ENCODE results near the gene TLE4. TPM values are rescaled to one million over a fixed set of nuclear protein-coding genes. Genes with fewer than 3 reads are reported as not detected.

The TLE4 gene
- total and polyA plus RNA-seq, 2 of the 13 experiments (the other 11 are each of a cell fraction or from before 2014, with no cell fraction given) = 2.0 to 2.3 TPM

- H2AFZ ChIP-seq (ENCODE audit: low read length) = no peak overlapping the region
- no peak overlapping the region for H3K27ac ChIP-seq (ENCODE audit: extremely low read length, insufficient read depth, low read length)
- ChIA-PET POLR2A (no interaction called here), CTCF (ENCODE audit: low intra/inter-chr PET ratio, low total read pairs) (no interaction called here)
- no peaks in the 10 kb centered on the region; the same call in 1 of the 2 replicates for H3K9me3 ChIP-seq (ENCODE audit: low read length)
- FAIRE-seq (no peak), ATAC-seq (no peak), DNase-seq (ENCODE audit: low spot score) (no peak)
- H3K4me1 ChIP-seq (ENCODE audit: insufficient read depth, low read length) = no peaks in the 10 kb centered on the region
- TF ChIP-seq HIVEP1 (CRISPR knock-in tag; IDR thresholded peaks at IDR 0.05) (no peak), MLLT10 (CRISPR knock-in tag; IDR thresholded peaks at IDR 0.05) (no peak)
- TF ChIP-seq, protein P1, sequence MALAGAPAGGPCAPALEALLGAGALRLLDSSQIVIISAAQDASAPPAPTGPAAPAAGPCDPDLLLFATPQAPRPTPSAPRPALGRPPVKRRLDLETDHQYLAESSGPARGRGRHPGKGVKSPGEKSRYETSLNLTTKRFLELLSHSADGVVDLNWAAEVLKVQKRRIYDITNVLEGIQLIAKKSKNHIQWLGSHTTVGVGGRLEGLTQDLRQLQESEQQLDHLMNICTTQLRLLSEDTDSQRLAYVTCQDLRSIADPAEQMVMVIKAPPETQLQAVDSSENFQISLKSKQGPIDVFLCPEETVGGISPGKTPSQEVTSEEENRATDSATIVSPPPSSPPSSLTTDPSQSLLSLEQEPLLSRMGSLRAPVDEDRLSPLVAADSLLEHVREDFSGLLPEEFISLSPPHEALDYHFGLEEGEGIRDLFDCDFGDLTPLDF (CRISPR knock-in tag; IDR thresholded peaks at IDR 0.05) = no peak
- intact Hi-C loops (cut with micrococcal nuclease; ENCODE audit: unreplicated experiment) (no loop called here), in situ Hi-C loops (cut with HindIII; ENCODE audit: extremely low pct_ligation_motif_present, low pct_unique_long_range_greater_than_20kb) (no loop called here)
- no peaks in the 10 kb centered on the region for H3K79me2 ChIP-seq (ENCODE audit: insufficient read depth, low read length)
- H3K27me3 ChIP-seq (ENCODE audit: control insufficient read depth in 1 of 2, insufficient read depth in 2 of 2, low read length in 2 of 2) = no peaks in the 10 kb centered on the region
- no peak overlapping the region for H3K9ac ChIP-seq (ENCODE audit: insufficient read depth, low read depth, low read length)
- H4K20me1 ChIP-seq (ENCODE audit: insufficient read depth, low read length) = no peaks in the 10 kb centered on the region
- WGBS (ENCODE audit: low lambda C conversion rate) = 60% methylated on average over 3 of the region's 3 CpGs
- no peak overlapping the region for H3K4me2 ChIP-seq (ENCODE audit: low read depth, low read length)
- H3K4me3 ChIP-seq (replicated peaks in 1 of 3; ENCODE audit: insufficient read depth in 1 of 3, low read depth in 2 of 3, low read length in 3 of 3) = no peak overlapping the region
- no TSS peak for BruUV-seq (replicated peaks)
- H3K36me3 ChIP-seq (replicated peaks in 1 of 2; ENCODE audit: control insufficient read depth in 1 of 2, insufficient read depth in 2 of 2, low read length in 2 of 2) = no peaks in the 10 kb centered on the region
Observed at GRCh38 chr9:79658926-79659325, 87.2 kb downstream of the TLE4 start.

DNA sequence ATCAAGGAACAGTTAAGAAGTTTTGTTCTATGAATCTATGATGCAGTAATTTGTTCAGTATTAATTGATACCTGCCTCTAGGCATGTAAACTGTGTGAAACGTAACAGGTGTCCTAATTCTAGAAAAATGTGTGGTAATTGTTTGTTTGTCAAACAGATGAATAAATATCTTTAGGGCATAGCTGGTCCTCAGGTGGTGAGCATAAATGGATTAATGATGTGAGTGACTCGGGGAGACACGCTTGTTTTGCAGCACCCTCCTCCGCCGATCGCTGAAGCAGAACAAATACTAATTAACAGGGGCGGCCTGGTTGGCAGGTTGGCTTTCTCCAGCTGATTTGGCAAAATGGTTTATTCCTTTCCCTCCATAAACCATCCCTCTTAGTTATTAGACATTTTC is 88.8 kb downstream of the TLE4 start:
- H3K36me3 ChIP-seq (replicated peaks in 1 of 2; ENCODE audit: control insufficient read depth in 1 of 2, insufficient read depth in 2 of 2, low read length in 2 of 2) = no peaks in the 10 kb centered on the region
- H3K79me2 ChIP-seq (ENCODE audit: insufficient read depth, low read length) = no peaks in the 10 kb centered on the region
- H3K27ac ChIP-seq (ENCODE audit: extremely low read length, insufficient read depth, low read length) = no peak overlapping the region
- no peak overlapping the region for H3K4me3 ChIP-seq (replicated peaks in 1 of 3; ENCODE audit: insufficient read depth in 1 of 3, low read depth in 2 of 3, low read length in 3 of 3)
- 80% methylated on average over 7 of the region's 7 CpGs for WGBS (ENCODE audit: low lambda C conversion rate)
- H3K4me2 ChIP-seq (ENCODE audit: low read depth, low read length) = no peak overlapping the region
- H2AFZ ChIP-seq (ENCODE audit: low read length) = no peak overlapping the region
- ChIA-PET CTCF (ENCODE audit: low intra/inter-chr PET ratio, low total read pairs) (no interaction called here), POLR2A (no interaction called here)
- ATAC-seq (no peak), DNase-seq (ENCODE audit: low spot score) (no peak), FAIRE-seq (no peak)
- no peaks in the 10 kb centered on the region for H3K4me1 ChIP-seq (ENCODE audit: insufficient read depth, low read length)
- no TSS peak for BruUV-seq (replicated peaks)
- H4K20me1 ChIP-seq (ENCODE audit: insufficient read depth, low read length) = no peaks in the 10 kb centered on the region
- intact Hi-C loops (cut with micrococcal nuclease; ENCODE audit: unreplicated experiment) = no loop called here
- no peak overlapping the region for H3K9ac ChIP-seq (ENCODE audit: insufficient read depth, low read depth, low read length)
- no peaks in the 10 kb centered on the region; the same call in 1 of the 2 replicates for H3K9me3 ChIP-seq (ENCODE audit: low read length)
- H3K27me3 ChIP-seq (ENCODE audit: control insufficient read depth in 1 of 2, insufficient read depth in 2 of 2, low read length in 2 of 2) = no peaks in the 10 kb centered on the region
- in situ Hi-C loops (cut with HindIII; ENCODE audit: extremely low pct_ligation_motif_present, low pct_unique_long_range_greater_than_20kb) = no loop called here
- TF ChIP-seq ZEB1 (IDR thresholded peaks at IDR 0.05; ENCODE audit: insufficient replicate concordance, low read depth) (no peak), NRL (CRISPR knock-in tag; IDR thresholded peaks at IDR 0.05; ENCODE audit: borderline replicate concordance) (no peak), NFE2L2 (IDR thresholded peaks at IDR 0.05; ENCODE audit: low read length) (no peak), TSC22D2 (CRISPR knock-in tag; IDR thresholded peaks at IDR 0.05; ENCODE audit: borderline replicate concordance) (no peak), RAD21 (CRISPR knock-in tag; IDR thresholded peaks at IDR 0.05) (no peak), MYC (CRISPR knock-in tag; IDR thresholded peaks at IDR 0.05; ENCODE audit: borderline replicate concordance) (no peak), ARNTL (CRISPR knock-in tag; IDR thresholded peaks at IDR 0.05) (no peak), ZNF460 (CRISPR knock-in tag; IDR thresholded peaks at IDR 0.05; ENCODE audit: borderline replicate concordance) (no peak), ZNF672 (CRISPR knock-in tag; IDR thresholded peaks at IDR 0.05) (no peak), ZFP82 (CRISPR knock-in tag; IDR thresholded peaks at IDR 0.05; ENCODE audit: borderline replicate concordance) (no peak), SALL1 (CRISPR knock-in tag; IDR thresholded peaks at IDR 0.05) (no peak), DNMT1 (CRISPR knock-in tag; IDR thresholded peaks at IDR 0.05) (no peak)

Data from HepG2 (cell line).